ENCODE data around the gene ZNF740. TPM values are rescaled to one million over a fixed set of nuclear protein-coding genes. Genes with fewer than 3 reads are reported as not detected.
"Not testable (repeated sequence)": the region's sequence is repeated elsewhere in the genome, so short reads cannot be mapped to it uniquely, and the experiment has no call there.

ZNF740 gene
- total RNA-seq, 1 experiment from 2014 or later: 8.8 TPM

DNA sequence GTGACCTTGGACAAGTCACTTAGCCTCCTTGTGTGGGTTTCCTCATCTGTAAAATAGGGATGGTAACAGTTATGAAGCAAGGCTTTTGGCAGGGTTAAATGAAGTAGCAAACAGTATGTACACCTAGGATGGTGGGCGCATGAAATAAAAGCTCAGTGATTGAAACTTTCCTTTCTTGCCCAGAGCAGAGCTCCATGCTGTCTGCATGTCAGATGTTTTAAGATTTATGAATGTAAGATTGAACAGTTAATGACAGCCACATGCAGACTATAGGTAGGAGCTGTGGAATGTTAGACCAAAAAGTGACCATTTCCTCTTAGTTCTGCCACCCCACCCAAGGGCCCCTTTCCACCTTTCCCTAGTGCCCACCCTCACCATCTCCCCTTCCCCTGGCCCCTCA is 14.5 kb downstream of the ZNF740 start:
- DNase-seq (ENCODE audit: low spot score): no peak

DNA sequence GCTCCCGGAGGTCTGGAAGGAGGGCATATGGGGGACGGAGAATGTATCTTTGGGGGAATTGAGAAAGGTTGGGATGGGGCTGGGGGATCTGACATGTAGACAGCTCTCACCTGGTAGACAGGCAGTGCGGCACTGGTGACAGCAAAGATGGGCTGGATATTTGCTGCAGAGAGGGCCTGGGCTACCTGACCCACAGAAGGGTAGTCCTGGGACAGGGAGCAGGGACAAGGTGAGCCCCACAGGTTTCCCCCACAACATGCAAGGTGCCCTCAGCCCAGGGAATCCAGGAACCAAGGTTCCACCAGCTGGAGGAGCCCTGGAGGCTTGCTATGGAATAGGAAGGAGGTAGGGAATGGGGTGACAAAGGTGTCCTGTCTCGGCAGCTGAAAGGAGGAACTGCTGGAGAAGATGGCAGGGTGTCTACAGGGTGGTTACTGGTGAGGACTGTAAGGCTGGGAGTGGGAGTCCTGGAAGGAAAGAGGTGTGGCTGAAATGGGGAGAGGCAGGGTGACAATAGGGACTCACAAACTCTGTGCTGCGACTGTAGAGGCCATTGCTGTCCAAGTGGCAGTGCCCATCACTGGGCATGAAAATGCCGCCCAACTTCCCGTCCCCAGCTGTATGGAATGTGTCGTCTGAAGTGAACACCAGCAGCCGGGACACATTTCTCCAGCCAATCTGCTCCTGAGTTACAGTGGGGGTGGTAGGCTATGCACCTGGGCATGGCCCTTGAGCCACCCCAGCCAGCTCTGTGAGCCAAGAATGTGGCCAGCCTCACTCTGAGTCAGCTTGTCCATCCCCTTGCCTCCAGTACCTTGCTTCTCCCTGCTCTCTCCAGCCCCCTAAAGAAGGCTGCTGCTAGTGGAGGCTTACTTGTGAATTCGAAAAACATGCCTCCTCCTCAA is 15.2 kb downstream of the ZNF740 start:
- peak; percentile 72 for DNase-seq (ENCODE audit: low spot score)

DNA sequence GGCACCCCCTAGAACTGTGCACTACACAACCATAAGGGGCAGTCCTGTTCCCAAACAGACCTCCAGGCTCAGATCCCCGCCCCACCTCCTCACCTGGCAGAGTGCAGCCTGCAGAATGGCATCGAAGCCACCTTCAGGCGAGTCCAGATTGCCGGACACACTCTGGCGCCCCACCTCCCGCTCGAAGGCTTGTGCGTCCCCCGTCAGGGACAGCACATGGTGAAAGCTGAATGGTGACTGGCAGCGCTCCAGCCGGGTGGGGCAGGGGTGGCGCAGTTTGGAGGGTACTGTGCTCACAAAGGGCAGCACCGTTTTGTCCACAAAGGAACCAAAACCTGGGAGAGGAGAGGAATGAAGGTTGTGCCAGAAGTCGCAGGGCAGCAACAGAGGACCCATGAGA is 16.0 kb downstream of the ZNF740 start:
- DNase-seq (ENCODE audit: low spot score): peak; percentile 78

DNA sequence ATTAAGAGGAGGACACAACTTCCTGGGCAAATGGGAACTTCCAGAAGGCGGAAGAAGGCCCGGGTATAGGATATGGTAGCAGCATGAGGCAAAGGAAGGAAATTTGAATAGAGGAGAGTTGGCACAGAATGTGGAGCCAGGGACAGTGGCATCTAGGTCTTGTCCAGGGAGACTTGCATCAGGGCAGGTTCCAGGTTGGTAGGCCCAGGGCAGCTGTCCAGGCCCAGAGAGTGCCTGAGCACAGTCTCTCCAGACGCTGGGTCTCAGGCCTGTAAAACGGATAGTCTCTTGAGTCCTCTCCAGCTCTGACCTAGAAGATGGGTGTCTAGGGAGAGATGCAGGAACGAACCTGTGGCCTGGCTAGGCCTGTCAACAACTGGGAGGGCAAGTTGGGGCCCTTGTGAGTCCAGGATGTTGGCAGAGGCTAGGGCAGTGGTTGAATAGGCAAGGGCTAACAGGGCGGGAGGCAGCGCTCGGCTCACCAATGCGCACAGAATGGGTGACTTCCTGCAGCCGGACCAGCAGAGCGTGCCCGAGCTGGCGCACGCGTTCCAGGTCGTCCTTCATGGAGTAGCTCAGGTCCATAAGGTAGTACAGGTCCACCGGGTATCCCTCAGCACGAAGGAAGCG is 16.6 kb downstream of the ZNF740 start:
- DNase-seq (ENCODE audit: low spot score): no peak

DNA sequence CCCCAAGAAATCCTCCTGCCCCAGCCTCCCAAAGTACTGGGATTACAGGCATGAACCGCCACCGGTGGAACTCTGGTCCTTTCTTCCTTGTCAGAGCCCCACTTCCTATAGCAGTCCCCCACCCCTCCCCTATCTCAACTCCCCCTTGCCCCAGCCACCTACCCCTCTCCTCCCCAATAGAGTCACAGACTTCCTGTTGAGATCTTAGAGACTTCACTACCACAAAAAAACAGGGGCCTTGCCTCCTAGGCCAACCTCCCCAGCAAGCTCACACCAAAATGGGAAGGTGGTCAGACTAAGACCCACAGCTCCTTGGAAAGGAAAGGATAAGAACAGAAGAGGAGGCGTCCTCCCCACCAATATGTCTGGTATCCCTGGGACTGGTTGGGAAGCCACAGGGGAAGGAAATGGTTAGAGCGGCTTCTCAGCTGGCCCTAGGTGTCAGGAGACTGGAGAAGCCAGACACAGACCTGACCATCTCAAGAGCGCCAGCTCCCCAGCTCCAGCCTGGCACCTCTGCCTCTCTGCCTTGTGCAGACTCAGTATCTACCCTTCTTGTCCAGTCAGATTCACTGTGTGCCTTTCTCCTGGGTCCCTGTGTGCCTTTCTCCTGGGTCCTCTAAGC is 18.1 kb downstream of the ZNF740 start:
- no peak for DNase-seq (ENCODE audit: low spot score)

DNA sequence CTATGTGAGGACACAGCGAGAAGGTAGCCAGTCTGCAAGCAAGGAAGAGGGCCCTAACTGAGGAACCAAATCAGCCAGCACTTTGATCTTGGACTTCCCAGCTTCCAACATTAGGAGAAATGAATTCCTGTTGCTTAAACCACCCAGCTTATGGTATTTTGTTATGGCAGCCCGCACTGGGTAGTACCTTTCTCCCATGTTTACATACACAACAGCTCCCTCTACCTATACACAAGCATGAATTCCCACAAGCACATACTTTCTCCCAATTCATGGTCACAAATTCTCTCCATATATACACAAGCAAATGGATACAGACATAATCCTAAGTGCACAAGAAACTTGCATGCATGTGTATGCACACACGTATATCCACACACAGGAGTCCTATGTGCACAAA is 19.2 kb downstream of the ZNF740 start:
- DNase-seq (ENCODE audit: low spot score): no peak

DNA sequence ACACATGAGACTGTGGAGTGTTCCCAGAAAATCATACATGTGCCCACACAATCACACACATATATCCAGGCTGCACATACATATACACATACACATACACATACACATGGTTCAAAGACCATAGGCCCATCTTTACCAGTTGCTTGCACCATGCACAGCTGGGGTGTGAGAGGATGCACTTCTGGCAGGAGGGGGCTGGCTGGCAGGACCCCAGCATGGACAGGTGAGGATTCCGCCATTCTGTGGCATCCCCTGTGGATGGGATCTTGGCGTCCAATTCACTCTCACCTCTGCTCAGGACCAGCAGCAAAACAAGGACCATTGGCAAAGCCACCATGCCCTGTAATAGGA is 19.6 kb downstream of the ZNF740 start:
- no peak for DNase-seq (ENCODE audit: low spot score)

DNA sequence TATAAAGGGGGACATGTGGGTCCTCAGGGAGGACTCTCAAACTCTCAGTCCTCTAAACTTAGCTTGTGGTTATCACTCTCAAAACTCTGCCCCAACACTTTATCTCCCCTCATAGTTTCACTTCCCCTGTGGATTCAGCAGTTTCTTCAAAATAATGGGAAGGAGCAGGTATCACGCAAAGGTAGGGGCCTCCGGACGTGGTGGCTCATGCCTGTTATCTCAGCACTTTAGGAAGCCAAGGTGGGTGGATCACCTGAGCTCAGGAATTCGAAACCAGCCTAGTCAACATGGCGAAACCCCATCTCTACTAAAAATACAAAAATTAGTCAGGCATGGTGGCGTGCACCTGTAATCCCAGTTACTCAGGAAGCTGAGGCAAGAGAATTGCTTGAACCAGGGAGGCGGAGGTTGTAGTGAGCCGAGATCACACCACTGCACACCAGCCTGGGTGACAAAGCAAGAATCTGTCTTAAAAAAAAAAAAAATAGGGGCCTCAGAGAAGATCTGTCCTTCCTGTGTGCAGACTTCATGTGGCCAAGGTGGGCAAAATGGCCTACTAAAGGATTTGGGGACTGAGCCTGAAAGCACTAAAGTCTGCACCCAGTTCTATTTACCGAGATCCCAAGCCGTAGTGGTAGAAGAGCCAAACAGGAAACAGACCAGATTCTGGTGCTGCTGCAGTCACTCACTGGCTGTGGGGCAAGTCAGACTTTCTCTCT is 20.1 kb downstream of the ZNF740 start:
- DNase-seq (ENCODE audit: low spot score): no peak

DNA sequence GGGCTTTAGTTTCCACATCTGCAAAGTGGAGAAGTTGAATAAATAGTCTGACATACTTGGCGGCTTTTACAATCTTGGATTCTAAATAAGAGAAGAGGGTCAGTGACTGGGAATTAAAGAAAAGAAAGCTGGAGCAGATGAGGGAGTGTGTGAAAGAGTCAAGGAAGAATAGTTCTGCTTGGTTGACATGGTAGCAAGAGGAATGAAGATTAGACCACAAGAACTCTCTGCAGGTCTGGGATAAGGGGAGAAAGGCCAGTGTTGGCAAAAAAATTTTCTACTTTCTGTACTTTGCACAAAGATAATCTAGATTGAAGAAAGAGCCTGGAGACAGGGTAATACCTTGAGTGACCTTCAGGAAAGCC is 20.6 kb downstream of the ZNF740 start:
- no peak for DNase-seq (ENCODE audit: low spot score)

DNA sequence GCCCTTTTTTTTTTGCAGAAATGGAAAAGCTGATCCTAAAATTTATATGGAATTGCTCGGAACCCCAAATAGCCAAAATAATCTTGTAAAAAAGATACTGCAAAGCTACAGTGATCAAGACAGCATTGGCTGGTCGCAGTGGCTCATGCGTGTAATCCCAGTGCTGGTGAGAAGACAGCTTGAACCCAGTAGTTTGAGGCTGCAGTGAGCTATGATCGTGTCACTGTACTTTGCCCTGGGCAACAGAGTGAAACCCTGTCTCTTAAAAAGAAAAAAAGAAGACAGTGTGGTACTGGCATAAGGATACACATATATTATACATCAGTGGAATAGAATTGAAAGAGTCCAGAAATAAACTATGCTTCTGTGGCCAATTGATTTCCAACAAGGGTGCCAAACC is 21.1 kb downstream of the ZNF740 start:
- DNase-seq (ENCODE audit: low spot score): no peak

DNA sequence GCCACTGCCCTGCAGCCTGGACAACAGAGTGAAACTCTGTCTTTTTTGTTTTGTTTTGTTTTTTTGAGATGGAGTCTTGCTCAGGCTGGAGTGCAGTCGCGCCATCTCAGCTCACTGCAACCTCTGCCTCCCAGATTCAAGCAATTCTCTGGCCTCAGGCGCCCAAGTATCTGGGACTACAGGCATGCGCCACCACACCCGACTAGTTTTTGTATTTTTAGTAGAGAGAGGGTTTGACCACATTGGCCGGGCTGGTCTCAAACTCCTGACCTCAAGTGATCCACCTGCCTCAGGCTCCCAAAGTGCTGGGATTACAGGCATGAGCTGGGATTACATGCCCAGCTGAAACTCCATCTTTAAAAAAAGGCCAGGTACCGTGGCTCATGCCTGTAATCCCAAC is 21.8 kb downstream of the ZNF740 start:
- not testable (repeated sequence) for DNase-seq (ENCODE audit: low spot score)

DNA sequence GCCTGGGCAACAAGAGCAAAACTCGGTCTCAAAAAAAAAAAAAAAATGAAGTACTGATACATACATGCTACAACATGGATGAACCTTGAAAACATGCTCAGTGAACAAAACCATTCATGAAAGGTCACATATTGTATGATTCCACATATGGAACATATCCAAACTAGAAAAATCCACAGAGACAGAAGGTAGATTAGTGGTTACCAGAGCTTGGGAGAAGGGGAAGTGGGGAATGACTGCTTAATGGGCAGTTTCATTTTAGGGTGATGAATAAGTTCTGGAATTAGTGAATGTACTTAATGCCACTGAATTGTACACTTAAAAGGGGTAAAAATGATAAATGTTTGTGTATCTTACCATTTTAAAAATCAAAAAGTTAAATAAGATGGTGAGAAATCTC is 23.8 kb downstream of the ZNF740 start:
- no peak for DNase-seq (ENCODE audit: low spot score)

DNA sequence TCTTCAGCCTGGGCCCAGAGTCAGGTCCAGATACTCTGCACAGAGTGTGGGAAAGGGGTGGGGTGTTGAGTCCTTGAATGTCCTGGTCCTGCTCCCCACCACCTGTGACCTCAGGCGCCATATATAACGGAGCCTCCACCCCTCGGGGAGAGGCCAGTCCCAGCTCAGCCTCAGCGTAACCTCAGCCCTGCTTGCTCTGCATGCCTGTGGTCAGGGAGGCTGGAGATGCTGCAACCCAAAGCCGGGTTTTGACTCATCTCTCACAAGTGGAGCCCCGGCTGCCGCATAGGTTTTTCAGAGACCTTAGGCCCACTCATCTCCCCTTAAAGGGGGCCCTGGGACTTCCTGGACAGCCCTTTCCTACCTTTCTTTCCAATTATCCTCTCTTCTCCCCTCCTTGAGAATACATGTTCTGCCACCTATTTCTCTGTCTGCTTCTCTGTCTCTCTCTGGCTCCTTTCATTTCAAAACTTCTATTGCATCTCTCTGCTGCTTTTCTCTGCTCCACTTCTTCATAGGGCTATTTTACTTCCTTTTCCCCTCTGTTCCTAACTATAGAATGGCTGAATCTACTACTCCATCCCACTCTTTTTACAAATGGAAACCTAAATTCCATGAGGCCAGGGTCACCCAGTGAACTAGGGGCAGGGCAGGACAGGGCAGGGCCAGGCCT is 25.4 kb downstream of the ZNF740 start:
- no peak for DNase-seq (ENCODE audit: low spot score)

DNA sequence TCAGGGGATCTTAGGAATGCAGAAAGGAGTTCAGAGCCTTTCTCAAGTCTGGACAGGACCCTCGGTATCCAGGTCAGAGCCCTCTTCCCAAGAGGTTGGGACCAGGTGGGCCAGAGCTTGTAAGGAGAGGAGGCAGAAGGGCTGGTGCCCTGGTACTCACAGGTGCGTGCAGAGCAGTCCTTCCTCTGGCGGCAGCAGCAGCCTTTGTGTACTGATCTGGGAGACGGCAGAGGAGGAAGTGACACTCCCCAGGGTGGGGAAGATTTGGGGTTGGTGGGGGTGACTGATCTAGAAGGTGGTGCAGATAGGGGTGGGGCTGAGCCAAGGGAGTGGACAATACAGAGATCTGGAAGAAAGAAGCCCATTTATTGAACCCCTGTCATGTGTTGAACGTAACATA is 26.5 kb downstream of the ZNF740 start, which contains the start of gene ITGB7:
Gene ITGB7 (minus strand): TSS at position 210 of the 400 bp plus-strand sequence. CDS start 6,808 bp downstream, outside the sequence.
- DNase-seq (ENCODE audit: low spot score): peak; percentile 51

DNA sequence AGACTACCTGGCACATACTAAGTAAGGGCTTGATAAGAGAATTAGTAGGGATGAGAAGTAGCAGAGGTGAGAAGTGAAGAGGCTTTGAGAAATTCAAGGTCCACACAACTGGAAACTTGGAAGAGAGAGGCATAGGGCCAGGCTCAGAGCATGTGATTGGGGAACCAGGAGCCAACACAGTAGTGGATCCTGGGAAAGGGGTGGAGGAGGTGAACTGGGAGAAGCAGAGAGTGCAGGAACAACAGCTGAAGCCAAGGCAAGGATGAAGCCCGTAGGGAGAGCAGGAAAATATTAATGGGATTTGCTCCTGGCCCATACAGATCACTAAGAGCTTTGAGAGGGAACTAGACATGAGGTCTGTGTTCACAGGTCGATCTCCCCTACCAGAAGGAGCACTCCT is 27.9 kb downstream of the ZNF740 start:
- DNase-seq (ENCODE audit: low spot score): no peak

DNA sequence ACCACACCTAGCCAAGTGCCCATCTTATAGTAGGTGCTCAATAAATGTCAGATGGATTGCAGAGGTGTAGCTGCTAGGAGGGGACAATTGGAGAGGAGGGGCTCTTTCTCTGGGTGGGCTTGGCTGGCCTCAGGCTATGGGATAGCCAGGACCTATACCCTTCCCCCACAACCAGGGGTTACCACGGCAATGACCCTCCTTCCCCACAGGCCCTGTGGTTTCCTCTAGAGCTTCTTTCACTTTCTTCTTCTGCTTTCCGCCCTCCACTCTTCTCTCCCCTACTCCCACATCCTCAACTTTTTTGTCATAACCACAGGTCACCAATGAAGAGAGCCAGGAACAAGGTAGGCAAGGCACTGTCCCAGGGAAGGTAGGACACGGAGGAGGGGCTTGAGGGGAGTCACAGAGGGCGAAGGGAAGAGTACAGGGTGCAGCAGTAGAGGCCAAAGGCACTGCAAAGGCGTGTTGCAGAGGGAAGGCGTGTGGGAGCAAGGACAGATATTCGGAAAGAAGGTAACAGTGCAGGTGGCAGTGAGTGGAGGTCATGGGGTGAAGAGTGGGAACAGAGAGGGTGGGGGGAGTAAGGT is 28.4 kb downstream of the ZNF740 start:
- no peak for DNase-seq (ENCODE audit: low spot score)

DNA sequence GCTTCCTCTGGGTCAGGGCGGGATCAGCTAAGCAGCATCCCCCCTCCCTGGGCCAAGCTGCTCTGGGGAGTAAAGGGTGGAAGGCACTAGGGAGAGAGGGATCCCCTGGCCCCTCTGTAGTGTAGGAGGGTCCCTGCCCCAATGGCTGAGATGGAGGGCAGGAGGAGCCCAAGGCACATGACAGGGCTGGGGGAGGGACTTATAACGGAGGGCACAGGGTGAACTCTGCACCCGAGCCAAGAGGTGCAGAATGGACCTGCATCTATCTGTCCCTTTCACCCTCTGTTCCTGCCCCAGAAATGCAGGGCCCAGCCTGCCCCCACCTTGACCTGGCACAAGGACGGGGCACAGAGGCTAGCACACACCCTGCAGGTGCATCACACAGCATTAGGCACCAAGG is 30.3 kb downstream of the ZNF740 start:
- no peak for DNase-seq (ENCODE audit: low spot score)

DNA sequence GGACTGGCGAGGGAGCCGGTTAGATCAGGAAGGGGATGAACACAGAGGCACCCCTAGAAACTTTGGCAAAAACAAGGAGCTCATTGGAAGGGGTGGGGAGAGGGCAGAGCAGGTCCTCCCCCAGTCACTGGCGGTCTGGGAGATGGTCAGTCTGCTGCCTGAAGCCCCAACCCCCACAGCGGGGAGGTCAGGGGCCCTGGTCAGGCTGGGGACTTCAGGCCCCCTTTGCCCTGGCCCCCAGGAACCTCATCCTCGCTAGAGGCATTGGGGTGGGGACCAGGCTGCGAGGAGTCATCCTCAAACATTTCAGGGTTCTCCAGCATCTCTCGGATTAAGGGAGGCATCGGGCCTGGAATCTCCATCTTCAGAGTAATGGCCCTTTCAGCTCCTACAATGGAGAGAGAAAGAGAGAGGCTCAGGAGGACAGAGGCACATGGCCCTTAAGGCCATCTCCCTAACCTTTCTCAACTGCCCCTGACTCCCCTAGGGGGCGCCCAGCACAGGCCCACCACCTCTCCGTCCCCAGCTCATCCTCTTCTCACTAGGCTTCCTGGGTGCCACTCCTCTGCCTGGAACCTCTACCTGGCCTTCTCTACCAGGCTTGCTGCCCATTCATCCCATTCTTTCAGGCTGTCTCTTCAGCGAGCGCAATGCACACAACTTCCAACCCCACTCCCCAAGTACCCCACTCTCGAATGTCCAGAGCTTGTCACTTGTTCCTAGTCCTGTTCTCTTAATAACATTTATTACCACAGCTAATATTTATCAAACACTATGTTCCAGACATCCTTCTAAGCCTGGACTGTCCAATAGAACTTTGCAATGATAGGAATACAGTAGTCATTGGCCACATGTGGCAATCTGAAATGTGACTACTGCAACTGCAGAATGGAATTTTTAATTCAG is 31.2 kb downstream of the ZNF740 start:
- DNase-seq (ENCODE audit: low spot score): no peak

DNA sequence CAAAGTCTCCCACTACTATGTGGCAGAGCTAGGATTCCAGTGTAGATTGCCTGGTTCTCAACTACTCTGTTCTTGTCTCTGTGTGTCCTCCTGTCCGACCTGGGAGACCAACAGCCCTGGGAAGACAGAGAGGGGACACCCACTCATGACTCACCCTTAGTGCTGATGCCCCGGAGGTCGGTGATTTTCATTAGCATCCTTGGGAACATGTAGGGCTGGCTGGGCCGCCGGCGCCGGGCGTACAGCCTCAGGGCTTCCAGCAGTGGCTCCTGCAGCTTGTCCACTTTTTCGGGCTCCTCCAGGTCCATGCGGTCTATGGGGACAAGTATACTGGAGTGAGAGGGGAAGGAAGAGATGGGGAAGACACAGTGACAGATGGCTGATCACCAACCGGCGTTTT is 32.4 kb downstream of the ZNF740 start:
- no peak for DNase-seq (ENCODE audit: low spot score)

DNA sequence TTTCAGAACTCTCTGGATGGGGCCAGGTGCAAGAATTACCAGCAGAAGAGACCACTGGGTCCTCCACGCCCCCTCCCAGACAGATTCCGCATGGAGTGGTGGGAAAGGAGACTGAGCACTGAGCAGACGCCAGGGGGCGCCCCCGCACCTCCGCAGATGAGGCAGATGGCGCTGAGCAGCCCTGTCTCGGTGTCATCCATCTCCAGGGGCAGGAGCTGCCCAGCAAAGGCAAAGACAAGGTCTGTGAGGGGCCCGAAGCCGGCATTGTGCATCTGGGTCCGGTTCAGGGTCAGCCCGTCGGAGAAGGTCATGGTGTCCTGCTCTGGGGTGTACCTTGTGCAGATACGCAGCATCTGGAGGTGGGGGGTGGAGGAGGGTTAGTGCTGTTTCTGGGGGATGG is 32.8 kb downstream of the ZNF740 start:
- peak; percentile 78 for DNase-seq (ENCODE audit: low spot score)

Measured in HT-29 (cell line).